Activated T-cell treated with anti-CD3 and anti-CD28 coated beads, Interleukin-2, amount 50 U/mL, for 1 hour (primary cell): ENCODE measurements around the gene C4orf50.

Source experiments
- DNase-seq: peaks from one replicate; pipeline ENCODE4 v3.0.0-alpha.2; 2020

The C4orf50 gene

GRCh38 chr4:6043188-6043587 lies 25.0 kb upstream of the C4orf50 start:
- no peak for DNase-seq

DNA sequence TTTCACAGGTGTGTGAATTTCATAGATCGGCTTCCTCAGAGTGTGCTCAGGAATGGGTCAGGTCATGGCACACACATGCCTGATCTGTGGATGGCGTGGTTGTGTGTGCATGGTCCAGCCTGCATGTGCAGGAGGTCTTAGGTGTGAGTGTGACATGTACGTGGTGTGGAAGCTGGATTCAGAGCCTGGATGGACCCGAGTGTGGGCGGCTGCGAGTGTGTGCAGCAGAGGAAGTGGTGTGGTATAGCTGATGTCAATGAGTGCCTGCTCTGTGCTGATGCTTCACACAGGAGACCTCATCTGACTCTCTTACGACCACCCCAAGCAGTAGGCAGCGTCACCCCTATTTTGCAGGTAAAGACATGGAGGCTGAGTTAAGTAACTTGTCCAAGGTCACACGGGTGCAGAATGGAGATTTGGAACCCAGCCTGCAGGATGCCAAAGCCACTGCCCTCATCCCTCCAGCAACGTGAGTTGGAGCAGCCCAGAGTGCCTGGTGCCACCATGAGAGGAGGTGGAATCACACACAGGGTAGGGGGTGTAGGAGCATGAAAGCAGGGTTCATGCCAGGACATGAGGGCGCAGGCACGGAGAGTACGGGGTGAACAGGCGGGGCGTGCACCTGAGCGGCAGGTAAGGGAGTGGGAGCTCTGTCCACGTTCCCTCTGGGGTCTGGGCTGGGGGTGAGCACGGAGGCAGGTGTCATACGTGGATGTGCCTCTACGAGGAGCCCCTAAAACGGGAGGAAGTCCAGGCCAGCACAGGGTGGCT lies 24.2 kb upstream of the C4orf50 start:
- no peak for DNase-seq

DNA sequence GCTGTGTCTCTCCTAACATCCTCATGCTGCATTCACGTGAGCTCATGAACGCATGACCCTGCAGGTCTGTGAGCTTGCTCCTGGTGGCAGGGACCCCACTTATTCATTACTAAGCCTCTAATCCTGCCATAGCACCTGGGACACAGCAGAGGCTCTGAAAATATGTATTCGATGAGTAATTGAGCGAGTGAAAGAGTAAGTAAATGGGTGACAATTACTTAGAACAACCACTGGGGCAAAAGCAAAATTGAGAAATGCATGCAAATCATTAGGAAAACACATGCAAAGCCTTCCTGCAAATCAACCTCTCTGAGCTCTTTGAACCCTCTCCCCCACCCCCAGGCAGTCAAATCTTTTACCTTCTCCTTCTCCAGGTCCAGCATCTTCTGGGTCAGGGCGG lies 23.6 kb upstream of the C4orf50 start:
- DNase-seq = no peak

GRCh38 chr4:6038711-6039110 lies 20.5 kb upstream of the C4orf50 start:
- DNase-seq = no peak

DNA sequence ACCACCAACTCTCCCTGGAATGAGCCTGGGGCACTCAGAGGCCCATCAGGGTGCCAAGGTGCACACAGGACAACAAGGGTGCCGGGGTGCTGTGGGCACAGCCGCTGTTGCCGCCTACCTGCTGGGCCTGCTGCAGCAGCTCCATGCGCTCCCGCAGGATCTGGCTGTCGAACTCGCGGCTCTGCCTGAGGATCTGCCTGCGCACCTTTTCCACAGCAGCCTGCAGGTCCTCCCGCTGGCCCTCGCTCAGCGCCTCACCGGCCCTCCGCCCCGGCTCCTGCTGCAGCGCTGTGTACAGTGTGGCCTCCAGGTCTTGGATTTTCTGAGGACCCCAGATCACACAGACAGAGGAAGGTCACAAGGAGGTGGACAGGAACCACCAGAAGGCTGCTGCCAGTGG lies 17.6 kb upstream of the C4orf50 start:
- DNase-seq = no peak

DNA sequence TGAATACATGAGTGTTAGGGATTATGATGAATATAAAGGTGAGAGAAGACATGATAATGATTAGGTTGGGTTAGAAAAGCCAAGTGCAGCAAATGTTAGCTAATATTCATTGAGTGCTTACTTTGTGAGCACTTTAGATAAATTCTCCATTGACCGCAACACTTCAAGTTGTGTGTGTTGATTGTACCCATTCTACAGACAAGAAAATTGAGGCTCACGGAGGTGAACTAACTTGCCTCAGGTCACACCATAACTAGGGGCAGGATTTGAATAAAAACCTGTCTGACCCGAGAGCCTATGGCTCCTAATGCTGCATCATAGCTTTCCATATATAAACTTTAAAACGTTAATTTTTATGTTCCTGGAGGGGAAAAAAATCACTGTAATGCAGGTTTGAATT lies 15.2 kb upstream of the C4orf50 start:
- no peak for DNase-seq

GRCh38 chr4:6032249-6033244 lies 14.3 kb upstream of the C4orf50 start:
- no peak for DNase-seq

DNA sequence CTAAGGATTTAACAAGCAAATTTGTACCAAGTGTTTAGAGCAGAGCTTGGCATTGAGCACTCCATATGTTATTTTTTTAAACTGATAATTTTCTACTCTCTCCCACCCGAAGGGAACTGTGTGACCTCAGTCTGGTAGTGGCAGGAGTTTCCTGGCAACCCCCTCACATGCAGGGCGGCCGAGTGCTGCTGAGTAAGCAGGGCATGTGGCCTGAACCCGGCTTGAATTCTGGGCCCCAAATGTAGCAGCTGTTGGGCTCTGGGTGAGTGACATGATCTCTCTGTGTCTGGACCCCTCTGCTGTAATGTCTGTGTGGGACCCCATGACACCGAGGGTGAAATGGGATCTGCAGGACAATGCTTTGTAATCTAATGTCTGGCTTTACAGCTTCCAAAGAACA lies 13.6 kb upstream of the C4orf50 start:
- no peak for DNase-seq

DNA sequence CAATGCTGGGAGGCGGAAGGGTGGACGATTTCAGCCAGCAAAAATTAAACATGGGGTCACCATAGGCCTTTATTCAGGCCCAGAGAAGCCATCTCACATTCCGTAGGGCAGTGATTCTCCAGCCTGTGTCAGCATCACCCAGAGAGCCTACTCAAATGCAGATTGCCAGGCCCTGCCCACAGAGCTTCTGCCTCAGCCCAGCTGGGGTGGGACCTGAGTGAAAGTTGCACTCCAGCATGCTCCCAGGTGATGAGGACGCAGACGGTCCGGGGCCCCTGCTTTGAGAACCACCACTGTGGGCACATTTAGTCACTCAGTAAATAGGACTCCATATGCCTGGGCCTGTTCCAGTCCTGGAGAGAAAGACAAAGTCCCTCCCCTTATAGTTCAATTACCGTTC lies 12.4 kb upstream of the C4orf50 start:
- DNase-seq = no peak

- DNase-seq = no peak
Measured at GRCh38 chr4:6029254-6029653, 11.0 kb upstream of the C4orf50 start.

GRCh38 chr4:6028168-6028567 lies 9.9 kb upstream of the C4orf50 start:
- DNase-seq = no peak

- no peak for DNase-seq
Measured at GRCh38 chr4:6027392-6027791, 9.2 kb upstream of the C4orf50 start.

DNA sequence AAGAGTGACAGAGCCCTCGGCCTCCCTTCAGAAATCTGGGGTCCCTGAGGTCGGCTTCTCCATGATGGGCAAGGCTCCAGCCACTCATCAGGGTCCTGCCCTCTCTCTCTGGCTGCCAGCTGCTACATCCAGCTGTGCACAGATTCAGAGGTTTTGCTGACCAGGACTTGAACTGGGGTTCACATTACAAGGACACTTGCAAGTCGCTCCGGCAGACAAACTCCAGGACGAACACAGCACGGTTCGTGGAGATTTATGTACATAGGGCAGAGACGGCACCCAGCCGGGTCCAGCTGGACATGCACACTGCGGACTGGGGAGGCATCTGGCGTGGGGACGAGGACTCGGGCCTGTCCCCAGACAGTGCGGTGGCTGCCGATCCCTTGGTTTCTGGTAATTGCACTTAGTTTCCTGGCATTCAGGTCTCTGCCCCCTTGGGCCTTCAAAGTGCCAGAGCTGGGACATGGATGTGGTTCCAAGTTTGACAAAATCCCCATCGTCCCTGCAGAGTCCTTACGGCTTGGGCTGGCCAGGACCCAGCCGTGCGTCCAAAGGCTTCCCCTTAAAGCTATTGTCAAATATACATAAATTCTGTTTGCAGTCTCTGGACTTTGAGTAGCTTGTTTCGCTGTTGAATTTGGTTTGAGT lies 6.2 kb upstream of the C4orf50 start:
- DNase-seq = no peak

DNA sequence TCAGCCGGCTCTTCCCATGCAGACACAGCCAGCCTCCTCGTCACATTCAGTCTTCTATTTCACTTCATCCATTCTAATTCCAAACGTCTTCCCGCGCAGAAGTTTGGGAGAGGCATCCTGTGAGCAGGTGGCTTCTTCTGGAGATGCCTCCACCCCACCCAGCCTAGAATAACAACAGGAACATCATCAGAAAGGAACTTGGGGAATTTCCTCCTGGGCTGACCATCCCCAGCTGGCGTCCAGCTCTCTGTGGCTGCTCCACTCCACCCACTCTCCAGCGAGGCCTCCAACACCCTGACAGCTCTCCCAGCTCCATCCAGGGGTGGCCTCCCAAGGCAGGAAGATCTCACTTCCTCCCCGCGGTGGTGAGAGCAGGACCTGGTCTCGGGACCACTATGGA lies 5.5 kb upstream of the C4orf50 start:
- no peak for DNase-seq

GRCh38 chr4:6022607-6023288 lies 4.5 kb upstream of the C4orf50 start:
- DNase-seq = no peak

DNA sequence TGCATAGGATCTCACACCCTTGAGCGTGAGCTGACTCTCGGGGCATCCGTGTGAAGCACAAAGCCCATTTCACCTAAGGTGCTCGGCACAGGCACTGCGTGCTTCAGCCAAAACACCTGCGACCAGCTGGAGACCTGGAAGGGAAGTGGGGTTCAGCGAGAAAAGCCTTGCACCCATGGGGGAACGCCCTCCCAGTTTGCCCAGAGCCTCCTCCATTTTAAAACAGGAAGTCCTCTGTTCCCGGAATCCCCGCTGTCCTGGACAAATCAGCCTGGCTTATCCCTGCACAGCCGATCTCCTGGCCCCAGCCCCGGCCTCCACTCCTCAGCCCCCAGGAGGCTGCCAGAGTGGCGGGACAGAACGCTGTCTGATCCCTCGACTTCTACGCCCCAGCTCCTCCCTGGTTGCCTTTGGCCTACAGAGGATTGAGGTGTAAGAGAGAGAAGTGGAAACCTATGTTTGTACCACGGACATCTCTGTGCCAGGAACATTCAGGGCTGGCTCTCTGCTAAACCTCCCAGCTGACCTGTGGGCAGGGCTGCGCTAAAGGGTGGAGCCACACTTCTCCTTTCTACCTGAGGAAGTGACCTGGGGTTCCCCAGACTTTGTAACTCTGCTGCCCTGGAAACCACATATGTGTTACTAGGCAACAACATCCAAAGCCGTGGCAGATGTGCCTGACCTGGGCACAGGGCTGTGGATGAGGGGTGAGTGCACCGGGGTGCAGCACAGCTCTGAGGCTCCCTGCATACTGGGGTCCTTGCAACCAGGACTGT lies 3.8 kb upstream of the C4orf50 start:
- DNase-seq = no peak

DNA sequence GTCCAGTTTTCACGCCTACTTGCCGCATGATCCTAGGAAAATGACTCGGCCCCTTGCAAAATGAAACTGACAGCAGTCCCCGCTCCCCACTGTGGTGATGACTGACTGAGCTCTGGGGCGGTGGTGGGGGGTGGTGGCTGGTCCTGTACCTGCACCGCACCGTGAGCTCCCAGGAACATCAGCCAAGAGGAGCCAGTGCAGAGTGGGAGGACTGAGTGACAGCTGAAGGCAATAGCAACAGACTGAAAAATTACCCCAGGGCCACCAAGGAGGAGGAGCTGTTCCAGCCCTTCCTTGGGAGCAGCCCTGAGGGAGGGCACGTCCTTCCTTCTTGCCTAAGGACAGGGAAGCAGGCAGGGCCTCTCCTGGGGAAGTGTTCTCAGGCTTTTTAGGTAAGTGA lies 2.4 kb upstream of the C4orf50 start:
- no peak for DNase-seq

GRCh38 chr4:6019316-6020263 lies 1.4 kb upstream of the C4orf50 start:
- DNase-seq = no peak

DNA sequence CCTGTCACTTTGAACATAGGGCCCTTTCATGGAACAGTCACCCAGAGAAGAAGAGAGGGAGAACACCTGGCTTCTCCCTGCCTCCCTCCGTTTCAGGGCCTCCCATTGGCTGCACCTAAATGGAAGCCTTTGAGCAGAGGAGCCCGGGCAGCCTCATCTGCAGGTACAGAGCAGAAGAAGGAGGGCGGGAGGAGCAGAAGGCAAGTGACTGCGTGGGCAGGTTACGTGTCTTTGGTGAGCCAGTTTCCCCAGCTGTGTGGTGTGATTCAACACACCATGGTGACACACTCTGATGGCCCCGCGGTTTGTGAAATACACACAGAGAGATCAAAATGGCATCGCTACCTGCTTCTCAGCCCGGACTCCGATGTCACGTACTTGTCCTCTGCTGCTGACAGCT lies 431 bp downstream of the C4orf50 start:
- no peak for DNase-seq

GRCh38 chr4:6017030-6017429 lies 1.2 kb downstream of the C4orf50 start:
- no peak for DNase-seq

- no peak for DNase-seq
Measured at GRCh38 chr4:6013564-6013963, 4.7 kb downstream of the C4orf50 start.
